Hematopoietic multipotent progenitor cell treated with erythropoietin and hydrocortisone succinate and interleukin-3 and kit ligand, for 17 days (in vitro differentiated cells): ENCODE results near the gene VWA3A.
"Not testable (repeated sequence)": the region's sequence is repeated elsewhere in the genome, so short reads cannot be mapped to it uniquely, and the experiment has no call there.

Experiments
- DNase-seq: peaks from one replicate; pipeline ENCODE4 v3.0.0-alpha.2; 2015; ENCODE audit warnings: low spot score

Gene VWA3A

GRCh38 chr16:22183335-22183734, 91.0 kb downstream of the VWA3A start:
- no peak for DNase-seq

- no peak for DNase-seq
Measured at GRCh38 chr16:22183901-22184614, 91.7 kb downstream of the VWA3A start.

GRCh38 chr16:22184615-22184968, 92.3 kb downstream of the VWA3A start:
- no peak for DNase-seq

- DNase-seq, result no peak
Measured at GRCh38 chr16:22186517-22186916, 94.2 kb downstream of the VWA3A start.

GRCh38 chr16:22188267-22188594, 95.9 kb downstream of the VWA3A start:
- no peak for DNase-seq

- DNase-seq, result peak; percentile 81
Measured at GRCh38 chr16:22188595-22189442, 96.5 kb downstream of the VWA3A start.

GRCh38 chr16:22189473-22190080, 97.2 kb downstream of the VWA3A start:
- peak; percentile 54 for DNase-seq

- DNase-seq, result peak; percentile 85
Measured at GRCh38 chr16:22190081-22190775, 97.9 kb downstream of the VWA3A start.

GRCh38 chr16:22190776-22191531, 98.6 kb downstream of the VWA3A start:
- peak; percentile 100 for DNase-seq

GRCh38 chr16:22191532-22192260, 99.4 kb downstream of the VWA3A start:
- DNase-seq, result peak; percentile 73

- peak; percentile 75 for DNase-seq
Measured at GRCh38 chr16:22192261-22193062, 100.1 kb downstream of the VWA3A start.

- no peak for DNase-seq
Measured at GRCh38 chr16:22193063-22193411, 100.7 kb downstream of the VWA3A start.

GRCh38 chr16:22194707-22195444, 102.5 kb downstream of the VWA3A start:
- no peak for DNase-seq

- no peak for DNase-seq
Measured at GRCh38 chr16:22195445-22195694, 103.0 kb downstream of the VWA3A start.

GRCh38 chr16:22195695-22196558, 103.6 kb downstream of the VWA3A start:
- DNase-seq, result peak; percentile 97

- not testable (repeated sequence) for DNase-seq
Measured at GRCh38 chr16:22196559-22197168, 104.3 kb downstream of the VWA3A start.

GRCh38 chr16:22198547-22199293, 106.4 kb downstream of the VWA3A start:
- DNase-seq, result no peak

GRCh38 chr16:22202261-22202637, 109.9 kb downstream of the VWA3A start:
- no peak for DNase-seq
